Upper lobe of left lung (tissue), 4 donors: Measurements from ENCODE around the gene SLC5A12.

Source experiments
- EP300 ChIP-seq, 4 donors: sonication (generic); formaldehyde crosslinking; IDR thresholded peaks; one replicate each; pipeline ENCODE4 v1.5.1; 2017; ENCODE audit warnings: antibody characterized with exemption in 4 of 4, control low read depth in 2 of 4
- TF ChIP-seq, protein P1 (sequence below), 6 experiments: fragments of 450-650 bp in 4 of 6; fragments of 200-600 bp in 2 of 6; sonication (generic) in 2 of 6; IDR thresholded peaks; one replicate each; pipeline ENCODE4 v1.5.1; 2016 to 2019; ENCODE audit warnings: antibody characterized with exemption in 6 of 6

DNA sequence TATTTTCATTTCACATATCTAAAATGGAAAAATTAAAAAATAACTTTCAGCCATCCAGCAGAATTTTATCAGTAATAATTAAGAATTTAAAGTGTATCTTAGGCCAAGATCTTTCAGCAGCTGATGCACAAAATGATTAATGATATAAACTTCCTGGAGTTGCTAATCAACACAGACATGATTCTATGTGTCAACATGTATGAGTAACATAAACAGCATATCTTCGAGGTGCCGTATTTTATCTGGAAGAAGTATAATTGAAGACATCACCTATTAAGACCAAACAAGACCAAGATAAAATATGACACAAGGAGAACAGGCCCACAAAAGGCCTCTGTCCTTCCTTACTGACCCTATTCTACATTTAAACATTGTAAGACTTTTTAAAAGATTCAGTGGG, 45.2 kb downstream of the SLC5A12 start:
- TF ChIP-seq EP300 (IDR thresholded peaks at IDR 0.05): no peak
- TF ChIP-seq, protein P1, sequence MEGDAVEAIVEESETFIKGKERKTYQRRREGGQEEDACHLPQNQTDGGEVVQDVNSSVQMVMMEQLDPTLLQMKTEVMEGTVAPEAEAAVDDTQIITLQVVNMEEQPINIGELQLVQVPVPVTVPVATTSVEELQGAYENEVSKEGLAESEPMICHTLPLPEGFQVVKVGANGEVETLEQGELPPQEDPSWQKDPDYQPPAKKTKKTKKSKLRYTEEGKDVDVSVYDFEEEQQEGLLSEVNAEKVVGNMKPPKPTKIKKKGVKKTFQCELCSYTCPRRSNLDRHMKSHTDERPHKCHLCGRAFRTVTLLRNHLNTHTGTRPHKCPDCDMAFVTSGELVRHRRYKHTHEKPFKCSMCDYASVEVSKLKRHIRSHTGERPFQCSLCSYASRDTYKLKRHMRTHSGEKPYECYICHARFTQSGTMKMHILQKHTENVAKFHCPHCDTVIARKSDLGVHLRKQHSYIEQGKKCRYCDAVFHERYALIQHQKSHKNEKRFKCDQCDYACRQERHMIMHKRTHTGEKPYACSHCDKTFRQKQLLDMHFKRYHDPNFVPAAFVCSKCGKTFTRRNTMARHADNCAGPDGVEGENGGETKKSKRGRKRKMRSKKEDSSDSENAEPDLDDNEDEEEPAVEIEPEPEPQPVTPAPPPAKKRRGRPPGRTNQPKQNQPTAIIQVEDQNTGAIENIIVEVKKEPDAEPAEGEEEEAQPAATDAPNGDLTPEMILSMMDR (IDR thresholded peaks at IDR 0.05): no peak
